Natural killer cell treated with Interleukin-12 subunit alpha and Interleukin-12 subunit beta and Interleukin-15 and Interleukin-18, amount 100 ng/mL, for 72 hours (primary cell): ENCODE results near the gene IPO11. TPM values are rescaled to one million over a fixed set of nuclear protein-coding genes. Genes with fewer than 3 reads are reported as not detected.
"Not testable (repeated sequence)": the region's sequence is repeated elsewhere in the genome, so short reads cannot be mapped to it uniquely, and the experiment has no call there.

ENCODE experiments used
- ATAC-seq, 2 donors: fragments of 150-1000 bp; cut with Tn5 transposase in 1 of 2; sonication (Bioruptor Pico), chemical (Tn5 transposase) in 1 of 2; 2 replicates each; pipeline ENCODE4 v1.10.0; 2021
- DNase-seq: peaks from one replicate; pipeline ENCODE4 v3.0.0; 2022; ENCODE audit warnings: low spot score
- H3K27ac Mint-ChIP-seq, 2 donors: 1 replicate in 1 of 2; 2 replicates in 1 of 2; pipeline ENCODE4 v1.8.0; 2022; ENCODE audit warnings: mixed read lengths in 2 of 2, mild to moderate bottlenecking in 1 of 2, moderate library complexity in 1 of 2
- H3K27me3 Mint-ChIP-seq, 2 donors: 1 replicate in 1 of 2; 2 replicates in 1 of 2; pipeline ENCODE4 v1.8.0; 2022; ENCODE audit warnings: mixed read lengths in 2 of 2
- H3K36me3 Mint-ChIP-seq: one replicate; pipeline ENCODE4 v1.8.0; 2022; ENCODE audit warnings: mixed read lengths
- H3K4me1 Mint-ChIP-seq, 2 donors: 1 replicate in 1 of 2; 2 replicates in 1 of 2; pipeline ENCODE4 v1.8.0; 2022; ENCODE audit warnings: low read depth in 2 of 2, mixed read lengths in 2 of 2, mild to moderate bottlenecking in 1 of 2
- H3K4me3 Mint-ChIP-seq: one replicate; pipeline ENCODE4 v1.8.0; 2022; ENCODE audit warnings: mixed read lengths
- H3K9me3 Mint-ChIP-seq: 2 replicates; pipeline ENCODE4 v1.8.0; 2022; ENCODE audit warnings: mixed read lengths
- total RNA-seq, 2 donors: library from RNA; stranded (reverse); gene quantifications; one replicate each; pipeline ENCODE4 v1.2.3, GENCODE V29; 2022

Gene IPO11
- total RNA-seq, 2 donors from 2014 or later: 33.5 to 77.2 TPM

- no peak for ATAC-seq
- Mint-ChIP-seq H3K36me3 (peaks cover 5% of the 10 kb centered on the region), H3K4me3 (no peak overlapping the region), H3K9me3 (no peaks in the 10 kb centered on the region), H3K27ac (no peak overlapping the region), H3K27me3 (no peaks in the 10 kb centered on the region), H3K4me1 (peaks cover 0 to 6% of the 10 kb centered on the region in 2 donors)
- DNase-seq: no peak
Observed at GRCh38 chr5:62616615-62617277, 204.2 kb downstream of the IPO11 start.

- H3K36me3 Mint-ChIP-seq: peaks cover 5% of the 10 kb centered on the region
Observed at GRCh38 chr5:62617943-62618342, 205.4 kb downstream of the IPO11 start.

DNA sequence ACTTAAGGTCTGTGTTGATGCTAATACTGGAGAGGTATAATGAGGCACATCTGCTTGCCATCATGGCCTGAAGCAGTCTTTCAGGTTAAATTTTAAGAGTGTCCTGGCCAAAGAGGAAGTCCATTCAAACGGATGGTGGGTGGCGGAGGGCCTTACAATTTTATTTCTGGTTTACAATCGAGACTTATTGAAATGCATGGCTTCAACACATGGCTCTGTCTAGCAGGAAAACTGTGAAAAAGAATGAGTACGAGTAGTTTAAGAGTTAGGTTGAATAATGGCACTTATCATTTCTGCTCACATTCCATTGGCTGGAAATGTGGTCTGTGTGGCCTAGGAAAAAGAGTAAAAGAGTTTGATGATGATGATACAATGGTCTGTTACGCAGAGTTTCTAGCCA is 208.2 kb downstream of the IPO11 start:
- H3K9me3 Mint-ChIP-seq: no peaks in the 10 kb centered on the region
- H3K27ac Mint-ChIP-seq: no peak overlapping the region
- H3K4me1 Mint-ChIP-seq: peaks cover 0 to 6% of the 10 kb centered on the region in 2 donors
- H3K27me3 Mint-ChIP-seq: no peaks in the 10 kb centered on the region
- no peak for DNase-seq
- H3K36me3 Mint-ChIP-seq: no peaks in the 10 kb centered on the region
- no peak overlapping the region for H3K4me3 Mint-ChIP-seq
- ATAC-seq: no peak

More at GRCh38 chr5:62617943-62618342, 205.4 kb downstream of the IPO11 start:
- DNase-seq: no peak
- H3K27ac Mint-ChIP-seq: no peak overlapping the region
- peaks cover 0 to 6% of the 10 kb centered on the region in 2 donors for H3K4me1 Mint-ChIP-seq
- H3K27me3 Mint-ChIP-seq: no peaks in the 10 kb centered on the region
- H3K9me3 Mint-ChIP-seq: no peaks in the 10 kb centered on the region
- ATAC-seq: no peak
- no peak overlapping the region for H3K4me3 Mint-ChIP-seq

DNA sequence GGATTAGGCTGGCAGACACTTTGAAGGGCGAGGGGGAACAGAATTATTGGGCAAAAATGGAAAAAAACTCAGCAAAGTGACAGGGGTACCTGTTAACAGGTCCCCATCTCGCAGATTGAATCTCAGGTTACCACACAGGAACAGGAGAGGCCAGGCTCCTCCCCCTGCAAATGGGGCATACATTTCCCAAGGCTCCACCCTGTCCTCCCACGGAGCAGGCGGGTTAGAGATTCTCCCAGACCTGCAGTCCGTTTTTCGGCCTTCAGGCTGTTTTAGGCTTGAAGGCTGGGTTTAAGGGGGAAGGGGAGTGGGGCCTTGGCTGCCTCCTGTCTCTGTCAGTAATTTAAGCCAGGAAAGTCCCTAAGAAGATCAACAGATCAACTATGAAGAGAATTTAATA is 208.7 kb downstream of the IPO11 start:
- ATAC-seq: no peak
- Mint-ChIP-seq H3K36me3 (no peaks in the 10 kb centered on the region), H3K27me3 (no peaks in the 10 kb centered on the region)

DNA sequence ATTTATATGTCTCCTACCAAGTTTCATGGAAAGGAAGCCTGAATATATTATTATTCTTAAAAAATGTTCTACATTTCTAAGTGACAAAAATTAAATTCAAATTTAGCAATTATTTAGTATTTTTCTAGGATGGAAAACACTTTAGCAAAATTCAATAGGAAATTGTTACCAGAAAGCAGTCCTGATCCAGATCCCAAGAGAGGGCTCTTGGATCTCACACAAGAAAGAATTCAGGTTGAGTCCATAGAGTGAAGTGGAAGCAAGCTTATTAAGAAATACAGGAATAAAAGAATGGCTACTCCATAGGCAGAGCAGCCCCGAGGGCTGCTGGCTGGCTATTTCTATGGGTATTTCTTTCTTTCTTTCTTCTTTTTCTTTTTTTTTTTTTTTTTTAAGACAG is 210.7 kb downstream of the IPO11 start:
- Mint-ChIP-seq H3K27ac (no peak overlapping the region), H3K9me3 (no peaks in the 10 kb centered on the region), H3K4me1 (peaks cover 0 to 6% of the 10 kb centered on the region in 2 donors), H3K36me3 (no peaks in the 10 kb centered on the region), H3K4me3 (no peak overlapping the region), H3K27me3 (no peaks in the 10 kb centered on the region)
- DNase-seq (no peak), ATAC-seq (no peak)

More for the DNA sequence above, 208.7 kb downstream of the IPO11 start:
- no peaks in the 10 kb centered on the region for H3K9me3 Mint-ChIP-seq
- DNase-seq: no peak
- H3K4me3 Mint-ChIP-seq: no peak overlapping the region
- H3K27ac Mint-ChIP-seq: no peak overlapping the region
- H3K4me1 Mint-ChIP-seq: peaks cover 0 to 6% of the 10 kb centered on the region in 2 donors

DNA sequence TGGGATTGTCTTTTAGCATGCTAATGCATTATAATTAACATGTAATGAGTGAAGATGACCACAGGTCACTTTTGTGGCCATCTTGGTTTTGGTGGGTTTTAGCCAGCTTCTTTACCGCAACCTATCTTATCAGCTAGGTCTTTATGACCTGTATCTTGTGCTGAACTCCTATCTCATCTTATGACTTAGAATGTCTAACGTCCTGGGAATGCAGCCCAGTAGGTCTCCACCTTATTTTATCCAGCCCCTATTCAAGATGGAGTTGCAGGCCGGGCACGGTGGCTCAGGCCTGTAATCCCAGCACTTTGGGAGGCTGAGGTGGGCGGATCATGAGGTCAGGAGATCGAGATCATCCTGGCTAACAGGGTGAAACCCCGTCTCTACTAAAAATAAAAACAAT is 211.9 kb downstream of the IPO11 start:
- H3K27me3 Mint-ChIP-seq, H3K4me1 Mint-ChIP-seq, DNase-seq, H3K9me3 Mint-ChIP-seq, H3K4me3 Mint-ChIP-seq, H3K27ac Mint-ChIP-seq, H3K36me3 Mint-ChIP-seq, ATAC-seq: not testable (repeated sequence)

- Mint-ChIP-seq H3K9me3 (no peaks in the 10 kb centered on the region), H3K4me3 (no peak overlapping the region), H3K27me3 (no peaks in the 10 kb centered on the region), H3K4me1 (no peaks in the 10 kb centered on the region), H3K27ac (no peak overlapping the region), H3K36me3 (no peaks in the 10 kb centered on the region)
- DNase-seq (no peak), ATAC-seq (no peak)
Observed at GRCh38 chr5:62626534-62626933, 214.0 kb downstream of the IPO11 start.

GRCh38 chr5:62627121-62627520 is 214.6 kb downstream of the IPO11 start:
- H3K27me3 Mint-ChIP-seq: no peaks in the 10 kb centered on the region
- no peaks in the 10 kb centered on the region for H3K9me3 Mint-ChIP-seq
- no peak overlapping the region for H3K4me3 Mint-ChIP-seq
- no peaks in the 10 kb centered on the region for H3K36me3 Mint-ChIP-seq
- ATAC-seq (no peak), DNase-seq (no peak)
- no peak overlapping the region for H3K27ac Mint-ChIP-seq
- H3K4me1 Mint-ChIP-seq: no peaks in the 10 kb centered on the region

- ATAC-seq: no peak
- Mint-ChIP-seq H3K4me3 (no peak overlapping the region), H3K27me3 (no peaks in the 10 kb centered on the region), H3K27ac (no peak overlapping the region), H3K4me1 (no peaks in the 10 kb centered on the region), H3K9me3 (no peaks in the 10 kb centered on the region), H3K36me3 (no peaks in the 10 kb centered on the region)
- DNase-seq: no peak
Observed at GRCh38 chr5:62627901-62628300, 215.3 kb downstream of the IPO11 start.

GRCh38 chr5:62631909-62632580 is 219.5 kb downstream of the IPO11 start:
- ATAC-seq (no peak), DNase-seq (no peak)
- Mint-ChIP-seq H3K27ac (no peak overlapping the region), H3K36me3 (no peaks in the 10 kb centered on the region), H3K4me1 (no peaks in the 10 kb centered on the region), H3K4me3 (no peak overlapping the region), H3K27me3 (no peaks in the 10 kb centered on the region), H3K9me3 (no peaks in the 10 kb centered on the region)

DNA sequence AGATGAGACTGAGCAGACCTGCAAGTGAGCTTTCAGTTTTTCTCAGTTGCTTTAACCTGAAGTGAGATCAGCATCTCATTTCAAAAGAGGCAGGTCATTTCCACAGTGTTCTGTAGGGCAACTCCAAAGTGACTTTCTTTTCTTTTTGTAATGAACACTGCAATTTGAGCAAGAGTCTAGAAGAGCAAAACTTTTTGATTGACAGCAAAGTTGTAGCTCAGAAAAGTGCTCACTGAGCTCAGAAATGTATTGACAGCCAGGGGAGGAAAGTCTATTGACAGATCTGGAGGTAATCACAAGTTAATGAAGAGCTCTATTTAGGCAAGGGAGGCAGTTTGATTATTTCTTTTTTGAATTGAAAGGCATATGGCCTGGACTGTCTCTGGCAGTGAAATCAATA is 220.7 kb downstream of the IPO11 start:
- DNase-seq: no peak
- no peak for ATAC-seq
- H3K27me3 Mint-ChIP-seq: no peaks in the 10 kb centered on the region
- no peaks in the 10 kb centered on the region for H3K9me3 Mint-ChIP-seq
- H3K36me3 Mint-ChIP-seq: no peaks in the 10 kb centered on the region
- no peak overlapping the region for H3K4me3 Mint-ChIP-seq
- no peaks in the 10 kb centered on the region for H3K4me1 Mint-ChIP-seq
- H3K27ac Mint-ChIP-seq: no peak overlapping the region

- DNase-seq: no peak
- Mint-ChIP-seq H3K36me3 (no peaks in the 10 kb centered on the region), H3K27ac (no peak overlapping the region), H3K27me3 (no peaks in the 10 kb centered on the region), H3K9me3 (no peaks in the 10 kb centered on the region), H3K4me1 (peaks cover 0 to 4% of the 10 kb centered on the region in 2 donors), H3K4me3 (no peak overlapping the region)
- ATAC-seq: no peak
Observed at GRCh38 chr5:62640446-62640845, 227.9 kb downstream of the IPO11 start.

DNA sequence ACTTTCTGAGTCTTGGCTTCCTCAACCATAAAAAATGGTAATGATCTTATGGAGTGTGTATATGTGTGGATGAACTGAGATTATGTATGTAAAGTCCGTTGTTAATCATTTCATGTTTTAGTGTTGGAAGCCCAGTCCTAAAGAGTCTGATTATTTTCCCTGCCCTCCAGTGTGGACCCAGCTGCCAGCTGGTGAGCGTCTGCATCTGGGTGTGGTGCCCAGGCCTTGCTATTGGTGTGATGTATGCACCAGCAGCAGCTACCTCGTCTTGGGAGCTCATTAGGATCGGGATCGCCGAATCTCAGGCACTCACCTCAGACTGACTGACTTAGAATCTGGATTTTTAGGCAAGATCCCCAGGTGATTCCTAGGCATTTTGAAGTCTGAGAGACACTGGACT is 229.9 kb downstream of the IPO11 start:
- peaks cover 0 to 4% of the 10 kb centered on the region in 2 donors for H3K4me1 Mint-ChIP-seq
- no peak overlapping the region for H3K27ac Mint-ChIP-seq
- DNase-seq (no peak), ATAC-seq (no peak)
- H3K9me3 Mint-ChIP-seq: no peaks in the 10 kb centered on the region
- no peaks in the 10 kb centered on the region for H3K36me3 Mint-ChIP-seq
- H3K4me3 Mint-ChIP-seq: no peak overlapping the region
- no peaks in the 10 kb centered on the region for H3K27me3 Mint-ChIP-seq

GRCh38 chr5:62643556-62644451 is 231.2 kb downstream of the IPO11 start:
- H3K27ac Mint-ChIP-seq: no peak overlapping the region
- no peak for ATAC-seq

More at GRCh38 chr5:62643556-62644451, 231.2 kb downstream of the IPO11 start:
- H3K9me3 Mint-ChIP-seq: no peaks in the 10 kb centered on the region
- H3K4me1 Mint-ChIP-seq: peaks cover 0 to 6% of the 10 kb centered on the region in 2 donors
- no peaks in the 10 kb centered on the region for H3K27me3 Mint-ChIP-seq
- no peak overlapping the region for H3K4me3 Mint-ChIP-seq
- DNase-seq: no peak
- no peaks in the 10 kb centered on the region for H3K36me3 Mint-ChIP-seq
